Transverse colon (tissue), 4 donors: ENCODE results near the gene SUFU. TPM values are rescaled to one million over a fixed set of nuclear protein-coding genes. Genes with fewer than 3 reads are reported as not detected.

Experiments
- DNase-seq: peaks from one replicate; pipeline ENCODE4 v3.0.0-alpha.2; 2019
- H3K27ac ChIP-seq, 4 donors: fragments of 200-600 bp; sonication (generic); 2 replicates each; pipeline ENCODE4 v1.5.1; 2016 to 2018; ENCODE audit warnings: inconsistent platforms in 4 of 4
- H3K27me3 ChIP-seq: fragments of 200-600 bp; sonication (generic); 2 replicates; pipeline ENCODE4 v1.5.1; 2017; ENCODE audit warnings: inconsistent platforms
- H3K36me3 ChIP-seq, 4 donors: fragments of 200-600 bp; sonication (generic); 2 replicates each; pipeline ENCODE4 v1.5.1; 2017 to 2019; ENCODE audit warnings: inconsistent platforms in 4 of 4
- H3K4me1 ChIP-seq, 4 donors: fragments of 200-600 bp; sonication (generic); 2 replicates each; pipeline ENCODE4 v1.5.1; 2017 to 2020; ENCODE audit warnings: inconsistent platforms in 4 of 4
- H3K4me3 ChIP-seq, 4 donors: fragments of 200-600 bp; sonication (generic); 1 replicate in 1 of 4; 2 replicates in 3 of 4; pipeline versions ENCODE4 v1.5.1 to v1.6.1; 2017 to 2019; ENCODE audit warnings: inconsistent platforms in 4 of 4
- H3K9me3 ChIP-seq, 2 donors: fragments of 200-600 bp; sonication (generic); 2 replicates each; pipeline ENCODE4 v1.5.1; 2017 to 2019; ENCODE audit warnings: inconsistent platforms in 2 of 2
- EP300 ChIP-seq: sonication (generic); formaldehyde crosslinking; IDR thresholded peaks from one replicate; pipeline ENCODE4 v1.6.1; 2017; ENCODE audit warnings: antibody characterized with exemption, low read depth
- POLR2A ChIP-seq: fragments of 450-650 bp; IDR thresholded peaks from one replicate; pipeline ENCODE4 v1.6.1; 2016; ENCODE audit warnings: antibody characterized with exemption, mild to moderate bottlenecking, moderate library complexity
- POLR2AphosphoS5 ChIP-seq, 3 donors: sonication (generic); formaldehyde crosslinking; IDR thresholded peaks; one replicate each; pipeline ENCODE4 v1.6.1; 2016; ENCODE audit warnings: antibody characterized with exemption in 3 of 3
- WGBS, 2 donors: methylation state at CpG; one replicate each; pipeline ENCODE4 v1.1.5; 2018; ENCODE audit warnings: low coverage in 1 of 2; 5-methylcytosine and 5-hydroxymethylcytosine counted together
- in situ Hi-C, 4 donors: fragments of 200-750 bp; cut with MboI; loops; one replicate each; pipeline versions ENCODE4 v1.15.0 to v1.15.1; 2017; ENCODE audit warnings: low sequenced_read_pairs in 3 of 4, low pct_ligation_motif_present in 1 of 4, low pct_unique_long_range_greater_than_20kb in 1 of 4
- intact Hi-C: fragments of 100-400 bp; cut with DNase I; formaldehyde crosslinking; loops from one replicate; pipeline ENCODE4 v1.15.1; 2023; ENCODE audit warnings: low total_unique reads
- total RNA-seq, 4 donors: library from RNA; depleted of rRNA; stranded (reverse); fragments of >200 nt; gene quantifications; one replicate each; pipeline ENCODE4 v1.1.0, GENCODE V29; 2016
- TF ChIP-seq, protein P1 (sequence below), 5 experiments: fragments of 200-600 bp in 3 of 5; fragments of 450-650 bp in 2 of 5; sonication (generic) in 3 of 5; IDR thresholded peaks; 1 replicate in 2 of 5; 2 replicates in 3 of 5; pipeline ENCODE4 v1.5.1; 2016 to 2017; ENCODE audit warnings: antibody characterized with exemption in 5 of 5, inconsistent platforms in 3 of 5, mild to moderate bottlenecking in 2 of 5, moderate library complexity in 1 of 5

SUFU gene
- total RNA-seq, 4 donors from 2014 or later = 5.4 to 13.8 (median 6.6) TPM

DNA sequence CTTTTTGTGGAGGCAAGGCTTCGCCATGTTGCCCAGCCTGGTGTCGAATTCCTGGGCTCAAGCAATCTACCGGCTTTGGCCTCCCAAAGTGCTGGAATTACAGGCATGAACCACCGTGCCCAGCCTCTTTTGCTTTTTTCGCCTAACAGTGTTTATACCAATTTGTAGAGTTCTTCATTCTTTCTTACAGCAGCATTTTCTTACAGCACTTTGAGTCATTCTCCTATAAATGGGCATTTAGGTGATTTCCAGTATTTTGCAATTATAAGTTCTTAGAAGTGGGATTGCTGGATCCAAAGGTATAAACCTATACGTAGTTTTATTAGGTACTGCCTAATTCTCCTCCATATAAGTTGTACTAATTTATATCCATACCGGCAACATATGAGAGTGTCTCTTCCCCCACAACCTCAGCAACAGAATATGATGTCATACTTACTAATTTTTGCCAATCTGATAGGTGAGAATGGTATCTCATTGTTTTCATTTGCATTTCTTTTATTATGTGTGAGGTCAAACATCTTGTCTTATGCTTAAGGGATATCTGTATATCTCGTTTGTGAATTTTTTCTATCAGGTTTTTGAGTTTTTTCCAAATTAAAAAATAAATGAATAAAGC is 39.1 kb downstream of the SUFU start:
- Histone ChIP-seq H3K27me3 (no peaks in the 10 kb centered on the region), H3K27ac (no peak overlapping the region), H3K4me3 (no peak overlapping the region), H3K9me3 (no peaks in the 10 kb centered on the region), H3K4me1 (peaks cover 0 to 9% (median 3%) of the 10 kb centered on the region in 4 donors), H3K36me3 (no peaks in the 10 kb centered on the region)
- intact Hi-C loops (no loop called here), in situ Hi-C loops (no loop called here)
- TF ChIP-seq POLR2A = no peak
- TF ChIP-seq, protein P1, sequence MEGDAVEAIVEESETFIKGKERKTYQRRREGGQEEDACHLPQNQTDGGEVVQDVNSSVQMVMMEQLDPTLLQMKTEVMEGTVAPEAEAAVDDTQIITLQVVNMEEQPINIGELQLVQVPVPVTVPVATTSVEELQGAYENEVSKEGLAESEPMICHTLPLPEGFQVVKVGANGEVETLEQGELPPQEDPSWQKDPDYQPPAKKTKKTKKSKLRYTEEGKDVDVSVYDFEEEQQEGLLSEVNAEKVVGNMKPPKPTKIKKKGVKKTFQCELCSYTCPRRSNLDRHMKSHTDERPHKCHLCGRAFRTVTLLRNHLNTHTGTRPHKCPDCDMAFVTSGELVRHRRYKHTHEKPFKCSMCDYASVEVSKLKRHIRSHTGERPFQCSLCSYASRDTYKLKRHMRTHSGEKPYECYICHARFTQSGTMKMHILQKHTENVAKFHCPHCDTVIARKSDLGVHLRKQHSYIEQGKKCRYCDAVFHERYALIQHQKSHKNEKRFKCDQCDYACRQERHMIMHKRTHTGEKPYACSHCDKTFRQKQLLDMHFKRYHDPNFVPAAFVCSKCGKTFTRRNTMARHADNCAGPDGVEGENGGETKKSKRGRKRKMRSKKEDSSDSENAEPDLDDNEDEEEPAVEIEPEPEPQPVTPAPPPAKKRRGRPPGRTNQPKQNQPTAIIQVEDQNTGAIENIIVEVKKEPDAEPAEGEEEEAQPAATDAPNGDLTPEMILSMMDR (IDR thresholded peaks at IDR 0.05) = no peak
- no peak for TF ChIP-seq POLR2AphosphoS5 (IDR thresholded peaks at IDR 0.05)
- no peak for TF ChIP-seq EP300
- DNase-seq = no peak
- WGBS, 2 donors = 76 to 82% methylated on average over 4 to 8 of the region's 8 CpGs

DNA sequence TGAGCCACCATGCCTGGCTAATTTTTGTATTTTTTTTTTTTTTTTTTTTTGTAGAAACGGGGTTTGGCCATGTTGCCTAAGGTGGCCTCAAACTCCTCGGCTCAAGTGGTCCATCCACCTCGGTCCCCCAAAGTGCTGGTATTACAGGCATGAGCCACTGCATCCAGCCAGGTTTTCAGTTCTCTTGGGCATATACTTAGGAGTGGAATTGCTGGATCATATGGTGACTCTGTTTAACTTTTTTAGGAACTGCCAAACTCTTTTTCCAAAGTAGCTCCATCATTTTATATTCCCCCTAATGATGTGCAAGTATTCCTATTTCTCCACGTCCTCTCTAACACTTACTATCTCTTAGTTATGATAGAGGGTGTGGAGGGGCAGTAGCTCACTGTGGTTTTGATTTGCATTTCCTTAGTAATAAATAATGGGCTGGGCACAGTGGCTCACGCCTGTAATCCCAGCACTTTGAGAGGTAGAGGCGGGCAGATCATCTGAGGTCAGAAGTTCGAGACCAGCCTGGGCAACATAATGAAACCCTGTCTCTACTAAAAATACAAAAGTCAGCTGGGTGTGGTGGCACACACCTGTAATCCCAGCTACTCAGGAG is 41.6 kb downstream of the SUFU start:
- Histone ChIP-seq H3K4me1 (peaks cover 0 to 9% (median 3%) of the 10 kb centered on the region in 4 donors), H3K27me3 (no peaks in the 10 kb centered on the region), H3K4me3 (no peak overlapping the region), H3K36me3 (no peaks in the 10 kb centered on the region), H3K27ac (no peak overlapping the region), H3K9me3 (no peaks in the 10 kb centered on the region)
- intact Hi-C loops (no loop called here), in situ Hi-C loops (no loop called here)
- no peak for DNase-seq
- WGBS, 2 donors = 84 to 100% methylated on average over 3 to 7 of the region's 7 CpGs
- TF ChIP-seq, protein P1 (IDR thresholded peaks at IDR 0.05) = no peak
- TF ChIP-seq POLR2A = no peak
- TF ChIP-seq POLR2AphosphoS5 (IDR thresholded peaks at IDR 0.05) = no peak
- TF ChIP-seq EP300 = no peak

DNA sequence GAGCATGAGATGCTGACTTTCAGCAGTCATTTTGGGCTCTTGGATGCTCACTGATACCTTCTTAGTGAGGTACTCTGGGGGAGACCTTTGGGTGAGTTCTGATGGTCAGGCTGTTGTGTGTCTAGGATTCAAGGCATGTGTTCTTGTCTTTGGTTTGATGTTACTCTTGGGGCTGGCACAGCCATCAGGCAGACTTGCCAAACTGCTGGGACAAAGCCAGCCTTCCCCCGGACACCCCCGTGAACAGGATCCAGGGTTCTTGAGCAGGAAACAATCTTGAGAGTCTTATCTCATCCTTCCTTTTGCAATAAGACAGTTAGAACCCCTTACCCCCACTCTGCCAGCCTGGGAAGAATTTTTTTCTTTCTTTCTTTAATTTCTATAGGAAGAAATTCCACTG is 42.2 kb downstream of the SUFU start:
- in situ Hi-C loops (no loop called here), intact Hi-C loops (no loop called here)
- peaks cover 0 to 9% (median 3%) of the 10 kb centered on the region in 4 donors for H3K4me1 ChIP-seq
- 56% methylated on average over 2 of the region's 2 CpGs; no CpG with 5 or more reads in 1 of the 2 donors for WGBS, 2 donors
- H3K4me3 ChIP-seq = no peak overlapping the region
- H3K27ac ChIP-seq = no peak overlapping the region
- DNase-seq = no peak
- H3K27me3 ChIP-seq = no peaks in the 10 kb centered on the region
- no peaks in the 10 kb centered on the region for H3K9me3 ChIP-seq
- TF ChIP-seq POLR2AphosphoS5 (IDR thresholded peaks at IDR 0.05) = no peak
- H3K36me3 ChIP-seq = no peaks in the 10 kb centered on the region

DNA sequence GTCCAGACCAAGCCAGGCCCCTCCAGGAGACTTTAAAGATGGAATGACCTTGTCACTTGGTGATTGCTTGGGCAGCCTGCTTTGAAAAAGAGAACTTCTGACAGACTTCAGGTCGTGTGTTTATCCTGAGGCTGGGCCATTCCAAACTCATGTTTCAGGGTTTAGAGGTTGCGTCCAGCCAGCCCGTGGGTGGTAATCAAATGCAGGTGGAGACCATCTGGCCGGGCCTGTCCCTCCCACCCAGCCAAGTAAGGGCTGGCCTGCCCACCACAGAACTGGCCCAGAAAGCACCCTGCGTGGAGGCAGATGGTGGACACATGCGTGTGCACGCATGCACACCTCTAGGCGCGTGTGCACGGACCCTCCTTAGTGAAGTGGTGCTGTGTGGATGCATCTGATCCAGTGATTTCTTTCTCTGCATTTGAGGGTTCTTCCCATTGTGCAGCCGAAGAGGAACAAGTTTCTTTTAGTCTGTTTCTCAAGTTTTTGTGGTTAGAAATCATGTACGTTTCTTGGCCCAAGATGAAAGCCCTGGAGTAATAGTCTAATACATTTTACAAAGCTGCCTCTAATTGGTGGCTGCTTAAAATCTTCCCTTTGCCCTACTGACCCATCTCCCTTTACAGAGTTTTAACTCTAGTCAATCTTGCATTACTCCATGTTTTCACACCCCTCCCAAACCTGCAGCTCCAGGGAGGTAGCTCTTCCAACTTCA is 43.0 kb downstream of the SUFU start:
- H3K27ac ChIP-seq = no peak overlapping the region
- no peaks in the 10 kb centered on the region for H3K27me3 ChIP-seq
- no peaks in the 10 kb centered on the region for H3K36me3 ChIP-seq
- H3K4me3 ChIP-seq = no peak overlapping the region
- TF ChIP-seq POLR2AphosphoS5 (IDR thresholded peaks at IDR 0.05) (no peak), EP300 (no peak), POLR2A (no peak)
- TF ChIP-seq, protein P1 (IDR thresholded peaks at IDR 0.05) = no peak
- DNase-seq = no peak
- WGBS, 2 donors = 63 to 78% methylated on average over 2 to 12 of the region's 12 CpGs
- H3K4me1 ChIP-seq = peaks cover 0 to 9% (median 3%) of the 10 kb centered on the region in 4 donors
- in situ Hi-C loops (no loop called here), intact Hi-C loops (no loop called here)
- no peaks in the 10 kb centered on the region for H3K9me3 ChIP-seq
